Measurements from ENCODE around the gene PLEKHA5.
"Not testable (repeated sequence)": the region's sequence is repeated elsewhere in the genome, so short reads cannot be mapped to it uniquely, and the experiment has no call there.

Gene PLEKHA5

GRCh38 chr12:19169222-19169621 lies 39.7 kb downstream of the PLEKHA5 start:
- FAIRE-seq = no peak

GRCh38 chr12:19170286-19170685 lies 40.8 kb downstream of the PLEKHA5 start:
- FAIRE-seq = not testable (repeated sequence)

DNA sequence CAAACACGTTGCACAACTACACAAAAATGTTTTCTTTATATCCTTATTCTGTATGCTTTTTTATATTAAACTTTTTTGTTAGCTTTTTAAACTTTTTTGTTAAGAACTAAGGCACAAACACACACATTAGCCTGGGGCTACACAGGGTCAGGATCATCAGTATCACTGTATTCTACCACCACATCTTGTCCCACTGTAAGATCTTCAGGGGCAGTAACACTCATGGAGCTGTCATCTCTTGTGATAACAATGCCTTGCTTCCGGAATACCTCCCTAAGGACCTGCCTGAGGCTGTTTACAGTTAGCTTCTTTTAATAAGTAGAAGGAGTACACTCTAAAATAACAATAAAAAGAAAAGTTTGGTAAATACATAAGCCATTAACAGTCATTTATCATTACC lies 42.2 kb downstream of the PLEKHA5 start:
- FAIRE-seq = no peak

DNA sequence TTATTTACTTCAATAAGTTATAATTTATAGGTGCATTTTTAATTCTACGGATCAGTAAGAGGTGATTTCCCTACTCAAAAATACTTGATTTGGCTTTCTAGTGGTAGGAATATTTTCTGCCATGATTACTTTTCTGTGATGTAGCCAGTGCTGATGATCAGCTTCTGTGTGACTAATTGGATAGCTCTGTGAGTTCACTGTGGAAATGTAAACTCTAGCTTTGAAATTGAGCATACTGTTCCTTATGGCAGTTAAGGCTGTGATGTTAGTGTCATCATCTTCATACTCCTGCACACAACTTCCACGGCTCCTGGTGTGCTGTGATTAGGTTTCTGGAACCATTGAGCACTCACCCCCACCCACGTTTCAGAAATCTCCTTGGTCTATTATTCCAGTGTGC lies 48.2 kb downstream of the PLEKHA5 start:
- FAIRE-seq = no peak

- FAIRE-seq = no peak
Measured at GRCh38 chr12:19179986-19180385, 50.5 kb downstream of the PLEKHA5 start.

DNA sequence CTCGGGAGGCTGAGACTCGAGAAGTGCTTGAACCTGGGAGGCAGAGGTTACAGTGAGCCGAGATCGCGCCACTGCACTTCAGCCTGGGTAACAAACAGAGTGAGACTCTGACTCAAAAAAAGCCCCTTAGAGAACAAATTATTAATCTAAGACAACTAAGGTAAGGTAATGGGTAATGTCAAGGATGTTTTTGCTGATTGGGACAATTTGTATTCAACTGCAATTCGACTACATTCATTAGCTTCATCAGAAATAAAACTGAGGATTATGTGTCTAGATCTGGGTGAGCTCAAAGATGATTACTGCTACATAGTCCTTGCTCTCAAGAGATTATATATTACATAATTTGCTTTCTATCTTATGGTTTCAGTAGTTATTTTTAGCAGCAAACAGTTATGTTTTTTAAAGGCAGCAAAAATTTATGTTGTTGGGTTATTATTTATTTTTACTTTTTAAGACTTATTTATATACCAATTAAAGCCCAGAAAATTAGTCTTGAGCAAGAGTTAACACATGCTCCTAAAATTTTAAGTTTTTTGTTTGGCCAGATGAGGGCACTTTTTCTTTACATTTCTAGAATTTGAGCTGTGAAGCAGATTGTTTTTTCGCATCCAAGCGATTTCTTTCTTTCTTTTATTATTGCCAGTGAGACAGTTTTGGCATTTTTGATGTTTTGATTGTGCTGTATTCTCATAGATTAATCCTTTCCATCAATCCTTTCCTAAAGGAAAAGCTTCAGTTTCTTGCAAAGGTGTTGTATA lies 52.3 kb downstream of the PLEKHA5 start:
- FAIRE-seq = peak; percentile 92

DNA sequence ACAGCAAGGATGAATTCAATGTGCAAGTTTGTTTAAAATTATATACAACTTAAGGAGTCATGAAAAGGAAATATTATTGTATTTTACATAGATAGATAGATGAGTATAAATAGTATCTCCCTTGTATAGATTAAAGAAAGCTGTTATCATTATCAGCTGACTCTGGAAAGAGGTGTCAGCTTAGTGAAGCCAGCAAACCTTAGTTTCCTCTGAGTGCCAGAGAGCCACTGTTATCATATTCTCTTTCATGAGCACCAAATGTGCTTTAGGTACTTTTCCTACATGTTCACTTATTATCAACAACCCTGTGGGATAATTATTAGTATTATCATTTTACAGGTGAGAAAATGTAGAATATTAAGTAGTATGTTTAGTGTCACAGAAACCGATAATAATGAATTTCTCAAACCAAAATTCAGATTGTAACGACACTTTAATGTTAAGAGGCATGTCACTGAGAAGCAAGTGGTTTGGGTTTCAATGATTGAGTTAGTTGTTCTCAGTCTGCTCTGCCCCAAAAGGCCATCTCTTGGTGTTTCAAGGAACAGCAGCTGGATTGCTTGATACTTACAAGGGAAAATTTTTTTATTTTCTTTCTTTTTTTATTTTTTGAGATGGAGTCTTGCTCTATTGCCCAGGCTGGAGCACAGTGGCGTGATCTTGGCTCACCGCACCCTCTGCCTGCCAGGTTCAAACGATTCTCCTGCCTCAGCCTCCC lies 53.7 kb downstream of the PLEKHA5 start:
- no peak for FAIRE-seq

GRCh38 chr12:19185262-19185929 lies 55.9 kb downstream of the PLEKHA5 start:
- no peak for FAIRE-seq

DNA sequence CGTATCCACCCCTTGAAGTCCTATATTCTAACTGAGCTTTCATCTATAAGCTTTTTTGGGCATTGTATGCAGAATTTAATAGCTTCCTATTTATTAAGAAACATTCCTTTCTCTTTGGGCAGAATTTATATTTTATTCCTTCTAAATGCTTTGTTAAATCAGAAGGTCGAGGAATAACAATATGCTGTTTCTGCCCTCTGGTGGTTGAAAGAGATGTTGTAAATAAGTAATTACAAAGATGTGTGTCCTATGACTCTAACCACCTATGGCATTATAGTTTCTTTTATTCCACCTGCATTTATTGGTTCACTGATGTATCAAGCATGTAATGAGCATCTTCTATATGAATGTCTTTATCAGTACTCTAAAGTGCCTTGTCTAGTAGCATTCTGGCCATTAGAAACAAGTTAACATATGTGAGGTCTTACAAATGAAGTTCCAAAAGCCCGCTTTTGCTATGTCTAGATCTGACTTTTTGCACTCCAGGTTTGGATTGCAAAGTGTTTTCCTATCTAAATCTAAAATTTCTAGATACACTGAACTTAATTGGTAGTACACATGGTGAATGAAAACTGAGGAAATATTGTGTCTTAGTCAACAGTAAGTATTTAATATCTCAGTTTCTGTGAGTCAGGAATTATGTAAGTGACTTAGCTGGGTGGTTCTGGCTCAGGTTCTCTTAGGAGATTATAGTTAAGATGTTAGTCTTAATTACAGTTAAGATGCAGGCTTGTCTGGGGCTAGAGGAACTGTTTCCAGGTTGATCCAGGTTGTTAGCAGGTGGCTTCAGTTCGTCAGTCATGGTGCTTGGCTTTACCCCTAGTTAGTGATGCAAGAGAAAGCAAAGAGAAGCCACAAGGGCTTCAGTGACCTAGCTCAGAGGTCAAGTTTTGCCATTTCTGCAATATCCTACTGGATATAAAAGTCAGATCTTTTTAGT lies 57.5 kb downstream of the PLEKHA5 start:
- FAIRE-seq = peak; percentile 85

- FAIRE-seq = peak; percentile 99
Measured at GRCh38 chr12:19189522-19189921, 60.0 kb downstream of the PLEKHA5 start.

DNA sequence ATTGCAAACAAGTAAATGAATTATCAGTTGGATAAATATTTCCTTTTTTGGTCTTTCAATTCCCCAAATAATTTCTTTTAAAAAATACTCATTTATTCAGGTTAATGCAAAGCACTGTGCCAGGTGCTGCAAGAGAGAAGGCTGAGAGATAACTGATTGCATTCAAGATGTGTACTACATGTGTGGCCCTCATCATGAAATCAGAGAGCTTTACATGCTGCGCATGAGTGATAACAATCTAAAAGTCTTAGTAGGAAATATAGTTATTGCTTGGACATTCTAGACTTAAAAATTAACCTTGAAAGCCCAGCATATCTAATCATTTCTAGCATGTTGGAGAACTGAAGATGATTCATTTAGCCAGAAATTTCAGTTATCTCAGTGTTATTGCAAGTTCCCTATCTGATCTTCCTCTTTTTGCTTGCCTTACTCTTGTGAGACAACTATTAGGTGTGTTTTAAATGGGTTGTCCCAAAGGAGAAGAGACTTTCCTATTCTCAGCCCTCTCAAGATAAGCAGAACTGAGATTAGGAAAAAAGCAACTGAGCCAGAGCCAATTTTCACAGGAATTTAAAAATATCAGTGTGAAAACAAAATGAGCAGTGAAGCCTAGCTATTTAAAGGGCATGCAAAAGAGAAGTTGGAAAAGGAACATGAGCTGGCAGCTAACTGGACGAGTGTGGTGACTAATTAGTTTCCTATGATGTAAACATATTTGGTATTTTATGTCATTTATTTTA lies 60.9 kb downstream of the PLEKHA5 start:
- FAIRE-seq = no peak

- FAIRE-seq = no peak
Measured at GRCh38 chr12:19191089-19191488, 61.6 kb downstream of the PLEKHA5 start.

GRCh38 chr12:19191563-19191962 lies 62.0 kb downstream of the PLEKHA5 start:
- no peak for FAIRE-seq

DNA sequence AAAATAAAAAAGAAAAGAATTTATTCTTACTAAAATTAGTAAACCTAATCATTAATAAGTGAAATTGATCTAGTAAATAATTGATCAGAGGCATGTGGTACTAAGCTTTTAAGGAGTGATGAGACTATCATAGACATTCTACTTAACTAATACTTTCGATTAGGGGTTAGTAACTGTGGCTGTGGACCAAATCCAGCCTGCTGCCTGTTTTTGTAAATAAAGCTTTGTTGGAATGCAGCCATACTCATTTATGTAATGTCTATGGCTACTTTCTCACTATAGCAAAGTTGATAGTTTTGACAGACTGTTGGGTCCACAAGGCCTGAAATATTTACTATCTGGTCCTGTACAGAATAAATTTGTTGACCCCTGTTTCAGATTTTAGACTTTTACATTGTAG lies 63.2 kb downstream of the PLEKHA5 start:
- peak; percentile 51 for FAIRE-seq

- FAIRE-seq = no peak
Measured at GRCh38 chr12:19194963-19195362, 65.4 kb downstream of the PLEKHA5 start.

GRCh38 chr12:19196959-19197630 lies 67.6 kb downstream of the PLEKHA5 start:
- no peak for FAIRE-seq

DNA sequence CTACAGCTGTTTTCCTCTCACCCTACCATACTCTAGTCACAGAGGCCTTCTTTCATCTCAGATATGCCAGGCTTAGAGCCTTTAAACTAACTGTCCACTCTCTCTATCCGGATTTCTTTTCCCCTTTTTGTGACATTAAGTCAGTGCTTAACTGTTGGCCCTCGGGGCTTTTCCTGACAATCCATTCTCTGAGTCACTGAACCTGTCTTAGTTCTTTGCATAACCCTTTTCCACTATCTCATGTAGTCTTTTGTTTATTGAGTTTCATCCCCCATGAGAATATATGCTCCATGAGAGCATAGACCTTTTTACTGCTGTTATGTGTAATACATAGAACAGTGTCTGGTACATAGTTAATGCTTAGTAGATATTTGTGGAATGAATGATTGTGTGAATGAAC lies 68.7 kb downstream of the PLEKHA5 start:
- no peak for FAIRE-seq

GRCh38 chr12:19199332-19199731 lies 69.8 kb downstream of the PLEKHA5 start:
- FAIRE-seq = no peak

DNA sequence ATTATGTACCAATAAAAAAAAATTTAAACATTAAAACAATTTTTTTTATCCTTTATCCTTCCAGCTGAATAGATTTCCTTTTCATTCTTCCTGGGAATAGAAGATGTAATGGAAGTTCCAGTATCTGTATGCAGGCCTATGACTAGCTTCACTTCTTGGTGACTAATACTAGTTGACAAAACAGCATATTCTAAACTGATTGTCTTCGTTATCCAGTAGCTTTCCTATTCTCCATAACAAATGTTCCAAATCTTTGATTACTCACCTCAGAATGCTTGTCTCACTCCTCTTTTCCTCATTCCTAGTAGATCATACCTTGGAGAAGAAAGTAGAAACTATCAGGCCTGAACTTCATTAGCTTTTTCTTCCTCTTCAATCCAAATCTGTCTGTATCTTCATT lies 70.7 kb downstream of the PLEKHA5 start:
- no peak for FAIRE-seq

- no peak for FAIRE-seq
Measured at GRCh38 chr12:19201661-19202060, 72.1 kb downstream of the PLEKHA5 start.

DNA sequence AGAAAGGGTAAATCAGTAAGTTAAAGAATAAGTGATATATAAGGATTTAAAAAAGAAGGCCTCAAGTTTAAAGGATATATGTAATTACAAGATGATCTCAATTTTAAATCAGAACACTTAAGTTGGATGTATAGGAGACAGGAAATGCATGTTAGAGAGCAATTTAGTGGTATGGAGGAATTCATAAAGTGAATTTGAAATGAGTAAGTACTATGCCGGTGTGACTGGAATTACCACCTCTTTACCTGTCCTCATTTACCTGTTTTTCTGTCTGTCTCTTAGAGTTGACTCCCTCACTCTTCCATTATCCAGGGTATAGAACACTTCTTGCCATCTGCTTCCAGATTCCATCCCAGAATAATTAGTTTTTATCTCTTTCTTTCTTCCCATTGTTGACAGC lies 73.5 kb downstream of the PLEKHA5 start:
- no peak for FAIRE-seq

Measured in endometrium (tissue), 2 donors.